ENCODE results near the gene MYORG.
"Not testable (repeated sequence)": the region's sequence is repeated elsewhere in the genome, so short reads cannot be mapped to it uniquely, and the experiment has no call there.

MYORG gene

DNA sequence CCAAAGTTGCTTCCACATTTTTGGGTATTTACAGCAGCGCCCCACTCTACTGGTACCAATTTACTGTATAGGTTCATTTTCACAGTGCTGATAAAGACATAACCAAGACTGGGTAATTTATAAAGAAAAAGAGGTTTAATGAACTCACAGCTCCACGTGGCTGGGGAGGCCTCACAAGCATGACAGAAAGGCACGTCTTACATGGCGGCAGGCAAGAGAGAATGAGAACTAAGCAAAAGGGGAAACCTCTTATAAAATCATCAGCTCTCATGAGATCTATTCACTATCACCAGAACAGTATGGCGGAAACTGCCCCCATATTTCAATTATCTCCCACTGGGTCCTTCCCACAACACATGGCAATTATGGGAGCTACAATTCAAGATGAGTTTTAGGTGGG is 7.9 kb downstream of the MYORG start:
- not testable (repeated sequence) for DNase-seq (ENCODE audit: low read depth)

DNA sequence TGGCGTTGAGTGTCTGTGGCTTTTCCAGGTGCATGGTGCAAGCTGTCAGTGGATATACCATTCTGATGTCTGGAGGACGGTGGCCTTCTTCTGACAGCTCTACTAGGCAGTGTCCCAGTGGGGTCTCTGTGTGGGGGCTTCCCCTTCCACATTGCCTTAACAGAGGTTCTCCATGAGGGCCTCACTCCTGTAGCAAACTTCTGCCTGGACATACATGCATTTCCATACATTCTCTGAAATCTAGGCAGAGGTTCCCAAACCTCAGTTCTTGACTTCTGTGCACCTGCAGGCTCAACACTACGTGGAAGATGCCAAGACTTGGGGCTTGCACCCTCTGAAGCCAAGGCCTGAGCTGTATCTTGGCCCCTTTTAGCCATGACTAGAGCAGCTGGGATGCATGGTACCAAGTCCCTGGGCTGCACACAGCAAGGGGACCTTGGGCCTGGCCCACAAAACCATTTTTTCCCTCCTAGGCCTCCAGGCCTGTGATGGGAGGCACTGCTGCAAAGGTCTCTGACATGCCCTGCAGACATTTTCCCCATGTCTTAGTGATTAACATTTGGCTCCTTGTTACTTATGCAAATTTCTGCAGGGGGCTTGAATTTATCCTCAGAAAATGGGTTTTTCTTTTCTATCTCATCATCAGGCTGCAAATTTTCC is 8.8 kb downstream of the MYORG start:
- DNase-seq (ENCODE audit: low read depth), result not testable (repeated sequence)

DNA sequence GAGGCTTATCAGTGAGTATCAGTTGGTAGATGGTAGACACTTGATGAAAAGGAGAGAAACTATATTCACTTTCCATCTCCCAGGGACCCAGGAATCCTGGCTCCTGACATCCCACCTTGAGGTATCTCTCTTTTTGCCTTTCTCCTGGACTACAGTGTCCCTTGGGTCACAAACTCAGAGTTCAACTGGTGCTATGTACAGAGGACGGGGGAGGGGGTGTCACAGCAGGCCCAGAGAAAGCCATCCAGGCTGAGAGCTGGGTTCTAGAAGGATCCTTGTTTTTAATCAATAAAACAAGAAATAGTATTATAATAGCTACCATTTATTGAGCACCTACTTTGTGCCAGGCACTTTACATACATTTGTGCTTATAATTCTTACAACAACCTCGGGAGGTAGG is 10.3 kb downstream of the MYORG start:
- no peak for DNase-seq (ENCODE audit: low read depth)

DNA sequence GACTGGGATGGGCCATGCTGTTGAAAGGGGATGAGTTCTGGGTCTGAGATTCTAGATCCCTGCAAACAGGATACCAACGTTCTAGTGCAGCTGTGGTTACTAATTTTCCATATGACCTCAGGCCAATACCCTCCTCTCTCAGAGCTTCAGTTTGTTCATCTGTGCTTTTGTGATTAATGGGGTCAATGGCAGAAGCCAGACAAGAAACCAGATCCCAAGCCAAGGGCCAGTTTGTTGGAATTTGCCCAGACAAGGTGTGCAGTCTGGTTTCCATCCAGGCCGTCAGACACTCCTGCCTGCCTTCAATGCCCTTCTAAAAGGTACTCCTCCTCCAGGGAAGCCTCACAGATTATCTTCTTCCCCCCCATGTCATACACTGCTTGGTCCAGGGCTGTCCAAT is 11.4 kb downstream of the MYORG start:
- DNase-seq (ENCODE audit: low read depth), result no peak

DNA sequence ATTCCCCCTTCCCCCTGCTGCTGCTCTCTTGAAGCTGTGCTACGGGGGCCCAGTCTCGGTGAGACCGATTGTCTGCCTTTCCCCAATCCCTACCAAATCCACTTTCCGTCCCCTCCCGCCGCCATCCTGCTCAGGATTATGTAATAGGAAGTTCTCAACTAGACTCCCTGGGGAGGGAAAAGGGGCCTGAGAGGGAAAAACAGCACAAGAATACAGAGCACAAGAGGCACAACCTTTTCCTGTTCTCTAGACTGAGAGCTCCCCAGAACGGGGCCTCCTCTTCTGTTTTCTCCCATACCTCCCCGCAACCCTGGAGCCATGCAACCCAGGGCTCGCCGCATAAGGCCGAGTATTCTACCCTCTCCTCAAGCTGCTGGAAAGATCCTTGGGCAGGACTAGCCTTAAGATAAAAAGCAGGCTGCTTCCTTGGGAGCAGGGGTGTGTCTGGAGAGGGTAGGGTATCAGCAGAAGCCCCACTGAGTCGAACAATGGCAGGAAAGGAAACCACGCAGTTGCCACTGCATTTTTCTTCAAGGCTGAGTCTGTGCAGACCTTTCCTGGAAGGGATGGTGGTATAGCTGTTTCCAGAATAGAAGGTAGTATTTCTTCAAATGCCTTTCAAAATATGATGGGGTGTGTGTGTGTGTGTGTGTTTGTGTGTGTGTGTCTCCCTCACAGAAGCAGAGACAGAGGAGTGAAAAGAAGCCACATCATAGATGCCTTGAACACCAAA is 12.9 kb downstream of the MYORG start:
- DNase-seq (ENCODE audit: low read depth), result no peak

DNA sequence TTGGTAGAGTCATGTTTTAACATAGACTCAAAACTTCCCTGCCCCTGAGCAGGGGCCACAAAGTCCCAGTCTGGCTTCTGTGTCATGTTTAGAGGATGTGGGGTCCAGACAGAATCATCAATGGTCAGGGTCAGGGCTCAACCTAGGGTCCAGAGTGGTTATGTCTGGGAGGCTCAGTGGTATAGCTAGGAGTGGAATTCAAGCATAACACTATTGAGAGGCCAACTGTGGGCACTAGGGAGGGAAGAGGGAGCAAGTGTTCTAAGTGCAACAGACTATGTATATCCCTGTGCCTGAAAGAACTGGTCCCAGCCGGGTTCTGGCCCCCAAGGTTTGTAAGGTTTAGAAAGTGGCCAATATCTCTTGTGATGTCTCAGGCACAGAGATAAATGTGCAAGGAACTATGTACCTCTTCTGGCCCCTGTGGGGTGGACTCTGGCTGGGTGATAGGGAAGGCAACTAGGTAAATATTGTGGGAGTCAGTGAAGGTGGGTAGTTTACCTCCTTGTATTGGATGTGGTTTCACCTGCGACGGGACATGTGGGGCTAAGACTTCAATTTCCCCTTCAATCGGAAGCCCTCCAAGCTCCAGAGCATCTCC is 14.0 kb downstream of the MYORG start:
- no peak for DNase-seq (ENCODE audit: low read depth)

DNA sequence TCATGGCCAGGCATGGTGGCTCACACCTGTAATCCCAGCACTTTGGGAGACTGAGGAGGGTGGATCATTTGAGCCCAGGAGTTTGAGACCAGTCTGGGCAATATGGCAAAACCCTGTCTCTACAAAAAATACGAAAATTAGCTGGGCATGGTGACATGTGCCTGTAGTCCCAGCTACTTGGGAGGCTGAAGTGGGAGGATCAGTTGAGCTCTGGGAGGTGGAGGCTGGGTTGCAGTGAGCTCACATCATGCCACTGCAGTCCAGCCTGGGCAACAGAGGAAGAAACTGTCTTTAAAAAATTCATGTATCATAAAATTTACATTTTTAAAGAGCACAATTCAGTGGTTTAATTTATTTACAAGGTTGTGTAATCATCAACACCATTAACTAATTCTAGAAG is 23.7 kb downstream of the MYORG start:
- DNase-seq (ENCODE audit: low read depth), result not testable (repeated sequence)

DNA sequence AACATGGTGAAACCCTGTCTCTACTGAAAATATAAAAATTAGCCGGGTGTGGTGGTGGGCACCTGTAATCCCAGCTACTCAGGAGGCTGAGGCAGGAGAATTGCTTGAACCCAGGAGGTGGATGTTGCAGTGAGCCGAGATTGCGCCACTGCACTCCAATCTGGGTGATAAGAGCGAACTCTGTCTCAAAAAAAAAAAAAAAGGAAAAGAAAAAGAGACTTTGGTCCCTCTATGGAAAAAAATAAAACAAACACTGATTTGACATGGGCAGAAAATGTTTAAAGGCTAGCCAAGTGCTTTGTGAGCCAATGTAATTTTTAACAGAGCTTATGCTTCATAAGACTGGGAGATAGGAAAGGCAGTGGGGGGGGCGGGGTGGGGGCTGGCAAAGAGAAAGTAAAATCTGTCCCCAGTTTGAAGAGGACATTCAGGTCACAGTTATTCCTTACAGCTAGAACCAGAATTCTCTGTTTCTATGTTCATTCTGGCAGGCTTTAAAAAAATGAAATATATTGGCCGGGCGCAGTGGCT is 24.5 kb downstream of the MYORG start:
- not testable (repeated sequence) for DNase-seq (ENCODE audit: low read depth)

DNA sequence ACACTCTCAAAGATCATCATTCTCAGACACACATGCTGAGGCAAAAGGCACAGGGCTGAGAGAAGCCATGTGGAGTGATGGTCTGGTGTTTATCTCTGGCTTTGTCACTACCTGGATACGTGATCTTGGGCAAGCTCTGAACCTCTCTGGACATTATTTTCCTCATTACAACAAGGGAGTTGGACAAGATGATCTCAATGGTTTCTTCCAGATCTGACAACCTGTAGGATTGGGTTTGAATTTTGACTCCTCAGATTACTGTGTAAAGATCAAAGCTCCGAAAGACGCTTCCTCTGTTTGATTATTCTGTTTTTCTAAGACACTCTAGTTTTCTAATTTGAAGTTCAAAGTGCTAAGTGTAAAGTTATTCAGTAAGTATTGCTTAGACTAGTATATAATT is 27.4 kb downstream of the MYORG start:
- no peak for DNase-seq (ENCODE audit: low read depth)

DNA sequence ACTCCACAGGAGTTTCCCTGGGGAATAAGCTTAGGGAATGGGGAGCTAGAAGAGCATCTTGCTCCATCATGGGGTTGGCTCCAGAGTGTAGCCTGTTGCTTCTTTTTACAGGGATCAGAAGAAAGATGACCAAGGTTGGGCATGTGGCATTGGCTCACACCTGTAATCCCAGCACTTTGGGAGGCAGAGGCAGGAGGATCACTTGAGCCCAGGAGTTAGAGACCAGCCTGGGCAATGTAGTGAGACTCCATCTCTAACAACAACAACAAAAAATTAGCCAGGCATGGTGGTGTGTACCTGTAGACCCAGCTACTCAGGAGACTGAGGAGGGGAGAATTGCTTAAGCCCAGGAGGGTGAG is 28.9 kb downstream of the MYORG start:
- no peak for DNase-seq (ENCODE audit: low read depth)

DNA sequence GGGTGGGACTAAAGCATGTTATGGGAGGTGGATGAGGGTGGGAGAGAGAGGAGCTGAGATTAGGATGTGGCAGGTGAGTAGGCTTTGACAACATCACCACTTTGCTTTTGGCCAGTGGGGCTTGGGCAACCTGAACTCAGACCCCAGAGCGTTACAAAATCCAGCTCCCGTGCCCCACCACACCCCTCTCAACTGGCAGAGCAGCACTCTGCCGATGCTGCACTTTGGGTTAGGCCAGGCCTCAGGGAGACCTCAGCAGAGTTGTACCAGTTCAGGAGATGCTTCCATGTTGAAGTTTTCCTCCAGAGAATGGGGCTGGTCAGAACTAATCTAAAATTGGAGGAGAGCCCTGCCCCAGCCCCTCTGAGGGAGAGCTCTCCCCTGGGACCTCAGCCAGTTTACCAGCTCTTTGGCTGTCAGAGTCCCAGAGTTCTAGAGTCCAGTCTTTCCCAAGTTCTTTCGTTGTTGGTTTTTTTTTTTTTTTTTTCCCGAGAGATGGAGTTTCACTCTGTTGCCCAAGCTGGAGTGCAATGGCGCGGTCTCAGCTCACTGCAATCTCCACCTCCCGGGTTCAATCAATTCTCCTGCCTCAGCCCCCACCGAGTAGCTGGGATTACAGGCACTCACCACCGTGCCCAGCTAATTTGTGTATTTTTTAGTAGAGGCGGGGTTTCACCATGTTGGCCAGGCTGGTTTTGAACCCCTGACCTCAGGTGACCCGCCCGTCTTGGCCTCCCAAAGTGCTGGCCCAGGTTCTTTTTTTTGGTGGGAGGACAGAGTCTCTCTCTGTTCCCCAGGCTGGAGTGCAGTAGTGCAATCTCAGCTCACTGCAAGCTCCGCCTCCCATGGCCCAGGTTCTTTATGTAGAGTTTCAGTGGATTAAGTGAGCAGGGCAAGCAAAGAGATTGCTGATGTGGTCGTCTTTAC is 29.6 kb downstream of the MYORG start:
- no peak for DNase-seq (ENCODE audit: low read depth)

DNA sequence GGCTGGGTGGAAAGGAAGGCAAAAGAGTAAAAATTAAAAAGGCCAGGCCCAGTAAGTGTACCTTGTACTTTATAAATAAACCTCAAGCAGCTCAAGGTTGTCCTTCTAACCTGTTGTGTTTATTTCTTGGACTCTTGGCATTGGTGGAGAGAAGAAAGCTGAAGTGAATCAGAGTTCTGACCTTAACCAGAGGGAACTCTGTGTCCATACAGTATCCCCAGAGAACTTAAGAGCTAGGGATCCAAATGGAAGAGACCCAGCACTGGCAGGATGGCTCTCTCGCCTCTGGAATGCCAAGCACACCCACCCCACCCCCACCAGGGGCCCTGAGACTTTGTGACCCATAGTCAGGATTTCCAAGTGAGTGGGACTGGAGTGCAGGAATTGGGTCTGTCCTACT is 33.1 kb downstream of the MYORG start:
- DNase-seq (ENCODE audit: low read depth), result no peak

DNA sequence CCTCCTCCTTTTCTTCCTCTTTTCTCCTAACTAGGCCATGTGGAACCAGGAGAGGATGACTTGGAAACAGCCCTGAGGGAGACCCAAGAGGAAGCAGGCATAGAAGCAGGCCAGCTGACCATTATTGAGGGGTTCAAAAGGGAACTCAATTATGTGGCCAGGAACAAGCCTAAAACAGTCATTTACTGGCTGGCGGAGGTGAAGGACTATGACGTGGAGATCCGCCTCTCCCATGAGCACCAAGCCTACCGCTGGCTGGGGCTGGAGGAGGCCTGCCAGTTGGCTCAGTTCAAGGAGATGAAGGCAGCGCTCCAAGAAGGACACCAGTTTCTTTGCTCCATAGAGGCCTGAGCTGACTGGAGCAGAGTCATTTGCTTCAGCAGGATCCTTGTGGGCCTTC is 33.6 kb downstream of the MYORG start:
- no peak for DNase-seq (ENCODE audit: low read depth)

DNA sequence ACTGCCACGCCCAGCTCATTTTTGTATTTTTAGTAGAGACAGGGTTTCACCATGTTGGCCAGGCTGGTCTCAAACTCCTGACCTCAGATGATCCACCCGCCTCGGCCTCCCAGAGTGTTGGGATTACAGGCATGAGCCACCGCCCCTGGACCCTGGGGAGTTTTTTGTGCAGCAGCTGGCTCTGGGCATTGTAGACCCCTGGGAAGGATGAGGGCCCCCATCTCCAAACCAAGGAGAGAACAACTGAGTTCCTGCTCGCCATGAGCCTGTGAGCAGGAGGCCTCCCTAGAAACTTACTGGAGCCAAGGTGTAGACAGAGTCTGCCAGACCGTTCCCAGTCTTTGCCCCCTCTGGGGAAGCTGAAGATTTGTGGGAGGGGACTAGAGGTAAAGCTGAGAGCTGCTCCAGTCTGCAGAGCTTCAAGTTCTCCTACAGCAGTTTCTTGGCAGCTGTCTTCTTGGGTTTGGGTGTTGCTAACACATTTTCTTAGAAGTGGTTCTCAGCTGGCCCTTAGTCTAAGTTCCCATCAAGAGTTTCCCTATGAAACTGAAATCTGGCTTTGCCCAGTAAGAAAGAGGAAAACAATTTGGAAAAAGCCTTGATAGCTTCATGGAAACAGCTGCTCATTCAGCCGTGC is 34.9 kb downstream of the MYORG start:
- no peak for DNase-seq (ENCODE audit: low read depth)

DNA sequence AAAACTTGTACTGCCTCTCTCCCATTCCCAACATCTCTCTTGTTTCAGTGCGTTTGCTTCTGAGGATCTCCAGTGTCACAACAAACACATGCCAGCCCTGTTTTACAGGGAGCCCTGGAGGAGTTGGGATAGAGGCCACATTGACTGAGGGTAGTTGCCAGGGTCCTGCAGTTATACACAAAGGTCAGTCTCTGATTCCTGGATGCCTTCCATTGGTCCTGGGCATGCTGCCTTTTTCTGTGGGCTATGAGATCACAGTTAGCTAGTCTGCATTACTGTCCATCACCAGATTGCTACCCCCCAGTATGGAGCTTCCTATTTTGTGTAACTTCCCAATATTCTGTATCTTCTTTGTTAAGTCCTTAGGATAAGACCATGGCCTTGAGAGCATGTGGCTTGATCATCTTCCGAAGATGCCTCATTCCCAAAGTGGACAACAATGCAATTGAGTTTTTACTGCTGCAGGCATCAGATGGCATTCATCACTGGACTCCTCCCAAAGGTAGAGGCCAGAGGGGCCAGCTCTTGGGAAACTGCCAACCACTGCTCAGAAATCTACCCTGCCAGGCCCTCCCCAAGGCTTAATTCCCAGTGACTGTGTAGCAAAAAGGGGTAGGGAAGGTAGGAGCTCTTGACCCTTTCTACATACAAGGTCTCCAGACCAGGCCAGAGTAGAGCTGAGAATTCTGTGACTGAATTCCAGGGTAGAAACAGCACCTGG is 37.9 kb downstream of the MYORG start:
- no peak for DNase-seq (ENCODE audit: low read depth)

DNA sequence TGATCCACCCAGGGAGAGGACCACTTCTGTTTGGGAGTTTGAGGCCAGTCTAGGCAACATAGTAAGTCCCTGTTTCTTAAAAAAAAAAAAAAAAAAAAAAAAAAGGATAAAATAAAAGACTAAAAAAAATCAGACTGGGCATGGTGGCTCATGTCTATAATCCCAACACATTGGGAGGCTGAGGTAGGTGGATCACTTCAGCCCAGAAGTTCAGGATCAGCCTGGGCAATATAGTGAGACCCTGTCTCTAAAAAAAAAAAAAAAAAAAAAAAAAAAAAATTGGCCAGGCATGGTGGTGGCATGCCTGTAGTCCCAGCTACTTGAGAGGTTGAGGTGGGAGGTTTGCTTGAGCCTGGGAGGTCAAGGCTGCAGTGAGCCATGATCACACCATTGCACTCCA is 38.6 kb downstream of the MYORG start:
- not testable (repeated sequence) for DNase-seq (ENCODE audit: low read depth)

DNA sequence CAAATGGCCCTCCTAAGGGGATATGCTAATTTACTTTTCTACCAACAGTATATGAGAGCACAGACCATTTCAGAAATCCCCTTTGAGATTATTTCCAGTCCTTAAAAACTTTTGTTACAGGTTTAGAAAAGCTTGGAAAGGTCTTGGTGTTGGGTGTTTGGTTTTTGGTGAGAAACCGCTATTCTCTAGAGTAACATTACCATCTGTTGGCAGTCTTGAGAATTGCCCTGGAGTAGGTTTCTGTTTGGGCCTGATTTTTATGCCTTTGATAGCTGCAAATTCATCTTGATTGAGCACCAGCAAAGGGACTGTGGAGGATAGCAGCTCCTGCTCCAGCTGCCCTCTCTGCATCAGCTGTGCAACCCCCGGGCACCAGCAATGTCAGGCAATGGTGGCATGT is 39.3 kb downstream of the MYORG start:
- no peak for DNase-seq (ENCODE audit: low read depth)

DNA sequence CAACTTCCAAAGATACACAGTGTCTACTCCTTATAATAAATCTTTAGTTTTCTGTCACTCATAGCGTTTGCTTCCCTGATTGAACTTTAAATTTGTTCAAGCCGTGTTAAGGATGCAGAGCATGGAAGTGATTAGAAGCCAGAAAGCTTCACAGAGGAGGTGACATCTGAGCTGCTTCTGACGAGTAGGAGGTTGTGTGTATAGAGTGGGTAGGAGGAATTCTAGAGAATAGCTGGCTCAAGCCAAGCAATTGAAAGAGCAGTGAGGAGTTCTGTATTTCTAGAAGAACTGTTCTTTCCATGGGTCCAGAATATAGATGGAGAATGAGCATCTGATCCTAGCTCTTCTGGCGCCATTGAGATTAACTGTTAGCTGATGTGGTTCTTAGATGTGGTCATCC is 41.3 kb downstream of the MYORG start:
- no peak for DNase-seq (ENCODE audit: low read depth)

DNA sequence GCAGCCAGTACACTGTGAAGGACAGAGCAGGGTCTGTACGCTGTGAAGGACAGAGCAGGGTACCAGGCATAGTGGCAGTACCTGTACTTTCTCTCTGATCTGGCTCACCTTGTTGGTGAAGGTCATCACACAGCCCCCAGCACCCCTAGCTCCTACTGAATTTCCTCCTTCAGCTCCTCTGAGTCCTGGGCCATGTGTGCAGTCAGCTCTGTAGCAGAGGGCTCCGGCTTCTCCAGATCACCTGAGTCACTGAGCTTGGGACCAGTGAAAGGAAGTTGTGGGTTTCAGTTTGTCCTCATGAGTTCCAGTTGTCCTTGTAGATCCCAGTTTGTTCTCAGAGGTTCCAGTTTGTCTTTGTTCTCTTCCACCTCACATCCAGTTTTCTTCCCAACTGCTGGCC is 41.8 kb downstream of the MYORG start:
- no peak for DNase-seq (ENCODE audit: low read depth)

DNA sequence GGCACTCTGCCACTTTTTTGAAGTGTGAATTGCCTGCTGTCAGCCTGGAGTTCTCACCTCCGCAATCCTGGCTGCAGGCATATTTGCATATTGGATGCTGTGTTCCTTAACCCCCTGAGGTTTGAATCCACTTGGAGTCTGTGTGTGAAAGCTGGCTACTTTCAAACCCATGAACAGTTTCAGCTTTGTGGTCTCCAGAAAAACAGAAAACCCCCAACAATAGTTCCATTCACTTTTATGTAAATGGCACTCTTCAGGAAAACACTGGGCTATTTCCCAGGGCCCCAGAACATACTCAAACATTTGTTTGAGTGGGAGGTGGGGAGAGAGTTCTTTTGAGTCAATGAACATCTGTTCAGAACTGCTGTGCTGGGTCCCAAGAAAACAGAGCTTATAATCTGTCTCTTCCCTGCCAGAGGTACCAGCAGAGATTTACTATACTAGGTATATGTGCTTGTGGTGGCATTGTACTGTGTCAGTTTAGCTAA is 42.3 kb downstream of the MYORG start:
- DNase-seq (ENCODE audit: low read depth), result no peak

DNA sequence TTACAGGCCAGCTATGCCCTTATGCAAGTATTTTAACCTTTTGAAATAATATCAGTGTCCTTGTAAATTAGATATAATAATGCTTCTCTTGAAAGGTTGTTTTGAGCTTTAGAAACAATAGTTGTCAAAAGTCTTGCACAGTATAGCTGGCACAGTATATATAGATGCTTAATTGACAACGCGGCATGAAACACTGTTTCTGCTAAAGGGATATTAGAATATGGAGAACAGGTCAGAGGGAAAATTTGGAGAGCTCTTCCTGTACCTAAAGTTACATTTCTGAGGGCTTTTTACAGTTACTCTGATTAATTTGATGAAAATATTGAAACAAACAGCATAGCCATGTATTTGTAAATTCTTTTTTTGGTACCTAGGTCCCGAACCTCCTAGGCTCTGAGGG is 42.9 kb downstream of the MYORG start:
- DNase-seq (ENCODE audit: low read depth), result no peak

Measured in activated T-helper 9 cell treated with anti-CD3 and anti-CD28 coated beads, Interleukin-2, amount 50 U/mL, for 16 hours (primary cell).